Bladder microvascular endothelial cell (primary cell): Measurements from ENCODE around the gene XPNPEP1. TPM values are rescaled to one million over a fixed set of nuclear protein-coding genes. Genes with fewer than 3 reads are reported as not detected.

Experiments used
- total RNA-seq: library from RNA; depleted of rRNA; stranded (reverse); fragments of >200 nt; gene quantifications from 2 replicates; pipeline ENCODE4 v1.2.3, GENCODE V29; 2014

Gene XPNPEP1
- 142 and 259 TPM in 2 replicates for total RNA-seq

DNA sequence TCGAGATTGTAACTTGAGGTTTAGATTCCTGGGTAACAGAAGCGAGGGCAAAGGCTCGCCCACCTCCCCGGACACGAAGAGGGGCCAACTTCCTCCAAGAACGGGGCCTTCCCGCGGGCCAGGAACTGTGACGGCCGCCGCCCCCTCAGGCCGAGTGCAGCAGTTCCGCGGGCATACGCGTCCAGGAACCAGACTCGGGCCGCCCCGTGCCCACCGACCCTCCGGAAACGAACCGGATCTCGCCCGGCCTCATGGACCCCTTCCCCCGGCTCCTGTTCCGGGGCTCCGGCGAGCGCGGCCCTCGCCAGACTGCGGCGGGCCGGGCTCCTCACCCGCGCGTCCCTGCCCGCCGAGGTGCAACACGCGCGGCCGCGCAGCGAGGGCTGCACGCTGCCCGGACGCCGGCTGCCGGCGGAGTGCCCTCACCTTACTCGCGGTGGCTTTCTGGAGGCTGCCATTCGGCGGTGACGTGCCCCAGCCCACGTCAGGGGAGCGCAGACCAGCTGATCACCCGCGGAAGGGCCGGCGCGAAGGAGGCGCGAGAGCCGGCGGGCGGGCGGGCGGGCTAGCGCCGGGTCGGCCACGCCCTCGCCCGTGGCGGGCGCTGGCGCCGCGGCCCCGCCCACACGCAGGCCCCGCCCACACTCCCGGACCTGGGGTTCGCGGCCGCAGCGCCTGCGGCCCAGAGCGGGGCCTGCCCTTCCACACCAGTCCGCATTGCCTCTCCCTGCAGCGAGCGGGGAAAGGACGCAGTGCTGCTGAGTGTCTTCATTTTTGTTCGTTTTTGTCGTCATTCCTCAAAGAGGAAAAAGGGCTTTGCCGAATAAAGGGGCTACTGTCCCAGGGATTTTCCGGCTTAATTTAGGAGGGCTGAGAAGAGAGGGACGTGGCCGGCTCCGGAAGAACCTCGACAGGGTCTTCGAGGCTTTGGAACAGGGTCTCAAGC is at the start of gene XPNPEP1:
Gene XPNPEP1 (minus strand): TSS at position 536 of the 946 bp plus-strand sequence. CDS start 78 bp downstream, at position 458.

Other genes with a start within 250 kb of the XPNPEP1 start
- 56.7 and 392 TPM in 2 replicates for gene ADD3, start 84.5 kb upstream of the XPNPEP1 start, total RNA-seq